Coronary artery (tissue), 2 donors: ENCODE data around the gene SEC61B.

Source experiments
- DNase-seq: peaks from one replicate; pipeline ENCODE4 v3.0.0-alpha.2; 2017; ENCODE audit warnings: low spot score
- H3K27ac ChIP-seq, 2 donors: fragments of 200-600 bp; sonication (generic); one replicate each; pipeline ENCODE4 v1.5.1; 2016 to 2019
- H3K4me3 ChIP-seq: fragments of 200-600 bp; sonication (generic); 2 replicates; pipeline ENCODE4 v1.5.1; 2016; ENCODE audit warnings: mild to moderate bottlenecking, moderate library complexity
- TF ChIP-seq, protein P1 (sequence below): fragments of 200-600 bp; sonication (generic); IDR thresholded peaks from one replicate; pipeline ENCODE4 v1.5.1; 2019; ENCODE audit warnings: antibody characterized with exemption

Gene SEC61B

DNA sequence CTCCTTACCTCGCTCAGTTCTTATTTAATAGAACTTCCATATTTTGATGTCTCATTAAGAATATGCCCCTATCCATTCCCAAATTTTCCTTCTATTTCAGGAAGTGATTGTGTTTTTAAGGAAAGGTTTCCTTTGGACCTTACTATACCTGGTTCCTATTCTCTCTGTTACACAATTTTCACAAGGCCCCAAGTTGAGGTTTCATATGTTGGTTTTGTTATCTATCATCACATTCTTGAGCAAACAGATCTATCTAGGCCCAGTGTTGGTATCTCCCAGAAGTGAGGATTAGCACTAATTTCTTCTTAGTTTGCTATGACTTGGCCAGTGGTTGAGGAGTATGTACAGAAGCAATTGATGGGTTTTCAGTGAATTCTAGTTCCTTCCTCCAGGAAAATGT lies 41.9 kb upstream of the SEC61B start:
- no peak overlapping the region for H3K27ac ChIP-seq
- no peak for DNase-seq
- TF ChIP-seq, protein P1, sequence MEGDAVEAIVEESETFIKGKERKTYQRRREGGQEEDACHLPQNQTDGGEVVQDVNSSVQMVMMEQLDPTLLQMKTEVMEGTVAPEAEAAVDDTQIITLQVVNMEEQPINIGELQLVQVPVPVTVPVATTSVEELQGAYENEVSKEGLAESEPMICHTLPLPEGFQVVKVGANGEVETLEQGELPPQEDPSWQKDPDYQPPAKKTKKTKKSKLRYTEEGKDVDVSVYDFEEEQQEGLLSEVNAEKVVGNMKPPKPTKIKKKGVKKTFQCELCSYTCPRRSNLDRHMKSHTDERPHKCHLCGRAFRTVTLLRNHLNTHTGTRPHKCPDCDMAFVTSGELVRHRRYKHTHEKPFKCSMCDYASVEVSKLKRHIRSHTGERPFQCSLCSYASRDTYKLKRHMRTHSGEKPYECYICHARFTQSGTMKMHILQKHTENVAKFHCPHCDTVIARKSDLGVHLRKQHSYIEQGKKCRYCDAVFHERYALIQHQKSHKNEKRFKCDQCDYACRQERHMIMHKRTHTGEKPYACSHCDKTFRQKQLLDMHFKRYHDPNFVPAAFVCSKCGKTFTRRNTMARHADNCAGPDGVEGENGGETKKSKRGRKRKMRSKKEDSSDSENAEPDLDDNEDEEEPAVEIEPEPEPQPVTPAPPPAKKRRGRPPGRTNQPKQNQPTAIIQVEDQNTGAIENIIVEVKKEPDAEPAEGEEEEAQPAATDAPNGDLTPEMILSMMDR, result no peak
- H3K4me3 ChIP-seq, result no peak overlapping the region

- Histone ChIP-seq H3K27ac (no peak overlapping the region), H3K4me3 (no peak overlapping the region)
- DNase-seq, result no peak
- TF ChIP-seq, protein P1, result no peak
Observed at GRCh38 chr9:99180662-99181061, 41.4 kb upstream of the SEC61B start.

DNA sequence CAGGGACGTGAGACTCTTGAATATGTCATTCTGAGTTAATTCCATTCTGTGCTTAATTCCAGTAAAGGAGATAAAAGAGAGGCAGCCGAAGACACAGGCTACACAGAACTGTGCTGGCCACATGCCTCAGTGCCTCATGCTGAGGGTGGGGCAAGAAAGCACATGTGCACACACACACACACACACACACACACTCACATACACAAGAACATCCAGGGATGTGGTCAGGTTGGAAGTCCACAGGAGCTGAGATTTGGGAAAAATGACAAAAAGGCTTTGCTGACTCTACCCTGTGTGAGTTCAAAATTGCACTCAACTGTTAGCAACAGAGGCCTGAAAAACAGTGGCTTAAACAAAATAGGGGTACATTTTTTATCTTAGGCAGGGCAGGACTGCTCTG lies 40.9 kb upstream of the SEC61B start:
- no peak overlapping the region for H3K4me3 ChIP-seq
- TF ChIP-seq, protein P1, result no peak
- no peak overlapping the region for H3K27ac ChIP-seq
- DNase-seq, result no peak

DNA sequence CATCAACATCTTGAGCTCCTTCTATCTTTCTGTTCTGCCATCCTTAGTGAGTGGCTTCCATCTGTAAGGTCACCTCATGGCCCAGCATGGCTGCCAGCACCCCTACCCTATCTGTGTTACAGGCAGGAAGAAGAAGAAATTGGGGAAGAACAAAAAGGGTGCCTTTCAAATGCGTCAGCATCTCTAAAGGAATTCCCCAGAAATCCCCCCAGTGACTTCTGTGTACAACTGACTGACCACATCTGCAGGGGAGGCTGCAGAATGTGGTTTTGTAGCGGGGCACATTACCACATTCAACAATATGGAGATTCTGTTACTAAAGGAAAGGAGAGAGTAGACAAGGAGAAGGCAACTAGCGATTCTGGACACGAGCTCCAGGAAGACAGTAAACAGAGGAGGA lies 40.5 kb upstream of the SEC61B start:
- Histone ChIP-seq H3K27ac (no peak overlapping the region), H3K4me3 (no peak overlapping the region)
- no peak for DNase-seq
- TF ChIP-seq, protein P1, result no peak

DNA sequence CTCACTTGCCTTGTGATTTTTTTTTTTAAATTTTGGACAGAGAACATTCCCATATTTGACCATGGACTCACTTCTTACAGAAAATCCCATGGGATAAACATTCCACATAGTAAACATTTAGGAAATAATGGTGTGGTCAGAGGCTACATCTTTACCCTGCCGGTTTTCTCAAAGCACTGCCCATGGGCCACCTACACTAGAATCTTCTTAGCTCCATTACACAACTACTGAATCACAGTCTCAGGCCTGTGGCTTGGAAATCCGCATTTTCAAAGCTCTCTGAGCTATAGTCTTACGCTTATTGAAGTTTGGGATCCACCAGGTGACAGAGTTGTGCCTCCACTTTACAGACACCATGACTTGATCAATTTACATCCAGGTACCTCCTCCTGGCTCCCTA lies 39.7 kb upstream of the SEC61B start:
- Histone ChIP-seq H3K4me3 (no peak overlapping the region), H3K27ac (no peak overlapping the region)
- no peak for DNase-seq
- TF ChIP-seq, protein P1, result no peak

DNA sequence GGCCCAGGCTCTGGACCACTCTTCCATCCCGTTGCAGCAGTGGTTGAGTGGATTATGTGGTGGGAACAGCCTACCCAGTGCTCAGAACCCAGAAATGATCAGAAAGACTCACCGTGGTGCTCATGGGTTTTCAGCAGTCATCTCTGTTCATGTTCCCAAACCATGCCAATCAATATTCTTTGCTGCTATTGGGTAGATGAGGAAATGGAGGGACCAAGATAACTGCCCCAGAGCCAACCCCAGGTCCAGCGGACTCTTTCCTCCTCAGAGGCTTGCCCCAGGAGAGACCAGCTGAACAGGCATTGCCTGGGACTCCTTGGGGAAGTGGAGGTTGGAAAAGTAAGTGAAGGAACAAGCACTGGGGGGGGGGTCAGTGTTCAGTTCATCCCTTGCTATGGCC lies 38.5 kb upstream of the SEC61B start:
- DNase-seq, result no peak
- H3K27ac ChIP-seq, result no peak overlapping the region
- no peak overlapping the region for H3K4me3 ChIP-seq
- TF ChIP-seq, protein P1, result no peak

GRCh38 chr9:99184110-99184474 lies 38.0 kb upstream of the SEC61B start:
- Histone ChIP-seq H3K4me3 (no peak overlapping the region), H3K27ac (peak overlapping the region in 1 of 2 donors; percentile 38)
- TF ChIP-seq, protein P1, result no peak
- no peak for DNase-seq
